ENCODE measurements around the gene ARSB.

Gene ARSB

GRCh38 chr5:79001471-79001870 lies 16.4 kb upstream of the ARSB start:
- Histone ChIP-seq H3K4me3 (replicated peaks; ENCODE audit: insufficient read depth, low read length) (no peak overlapping the region), H3K27ac (replicated peaks) (no peak overlapping the region), H3K27me3 (ENCODE audit: insufficient read depth, poor library complexity, severe bottlenecking) (no peaks in the 10 kb centered on the region)
- no peak for DNase-seq (ENCODE audit: low read depth in 1 of 2, low spot score in 1 of 2)
- TF ChIP-seq POLR2AphosphoS5 (IDR thresholded peaks at IDR 0.05; ENCODE audit: low read depth), result no peak
- no peak for TF ChIP-seq SPI1 (IDR thresholded peaks at IDR 0.05; ENCODE audit: borderline replicate concordance, low read depth)
- TF ChIP-seq GABPA (IDR thresholded peaks at IDR 0.05; ENCODE audit: low read depth), result no peak
- no peak for TF ChIP-seq CTCF (IDR thresholded peaks at IDR 0.05; ENCODE audit: insufficient read depth, low read length)
- TF ChIP-seq REST (IDR thresholded peaks at IDR 0.05; ENCODE audit: insufficient replicate concordance, low read depth), result no peak

GRCh38 chr5:78997090-78997489 lies 12.0 kb upstream of the ARSB start:
- TF ChIP-seq POLR2AphosphoS5 (IDR thresholded peaks at IDR 0.05; ENCODE audit: low read depth) (no peak), SPI1 (IDR thresholded peaks at IDR 0.05; ENCODE audit: borderline replicate concordance, low read depth) (no peak), CTCF (IDR thresholded peaks at IDR 0.05; ENCODE audit: insufficient read depth, low read length) (no peak), GABPA (IDR thresholded peaks at IDR 0.05; ENCODE audit: low read depth) (no peak), REST (IDR thresholded peaks at IDR 0.05; ENCODE audit: insufficient replicate concordance, low read depth) (no peak)
- H3K27me3 ChIP-seq (ENCODE audit: insufficient read depth, poor library complexity, severe bottlenecking), result no peaks in the 10 kb centered on the region

GRCh38 chr5:78995521-78996007 lies 10.5 kb upstream of the ARSB start:
- no peak for DNase-seq (ENCODE audit: low read depth in 1 of 2, low spot score in 1 of 2)
- Histone ChIP-seq H3K27ac (replicated peaks) (no peak overlapping the region), H3K4me3 (replicated peaks; ENCODE audit: insufficient read depth, low read length) (no peak overlapping the region), H3K27me3 (ENCODE audit: insufficient read depth, poor library complexity, severe bottlenecking) (no peaks in the 10 kb centered on the region)
- TF ChIP-seq REST (IDR thresholded peaks at IDR 0.05; ENCODE audit: insufficient replicate concordance, low read depth) (no peak), POLR2AphosphoS5 (IDR thresholded peaks at IDR 0.05; ENCODE audit: low read depth) (no peak), SPI1 (IDR thresholded peaks at IDR 0.05; ENCODE audit: borderline replicate concordance, low read depth) (no peak), CTCF (IDR thresholded peaks at IDR 0.05; ENCODE audit: insufficient read depth, low read length) (no peak), GABPA (IDR thresholded peaks at IDR 0.05; ENCODE audit: low read depth) (no peak)

More at GRCh38 chr5:78997090-78997489, 12.0 kb upstream of the ARSB start:
- DNase-seq (ENCODE audit: low read depth in 1 of 2, low spot score in 1 of 2), result no peak
- Histone ChIP-seq H3K27ac (replicated peaks) (no peak overlapping the region), H3K4me3 (replicated peaks; ENCODE audit: insufficient read depth, low read length) (no peak overlapping the region)
